WTC11 (cell line): ENCODE results near the gene ANAPC7. TPM values are rescaled to one million over a fixed set of nuclear protein-coding genes. Genes with fewer than 3 reads are reported as not detected.
A peak's percentile ranks its signal among the peaks of the same experiment; 100 is the strongest.

Experiments
- ATAC-seq: fragments of 200-7000 bp; cut with Tn5 transposase; 2 replicates; pipeline ENCODE4 v1.10.0; 2021; ENCODE audit warnings: mild to moderate bottlenecking, moderate library complexity
- Bru-seq: library from RNA; stranded (reverse); fragments of 400-500 nt; gene quantifications from one replicate; lab custom pipeline; 2021; lab: Mats Ljungman, UMichigan
- CTCF ChIA-PET: fragments of 300-600 bp; sonication (Branson Sonifier 250); formaldehyde crosslinking; loops from one replicate; lab custom pipeline; 2021; ENCODE audit warnings: antibody characterized with exemption; lab: Charles Lee
- POLR2A ChIA-PET: fragments of 350-600 bp; sonication (Branson Sonifier 250); formaldehyde crosslinking; loops from one replicate; lab custom pipeline; 2021; ENCODE audit warnings: antibody characterized with exemption; lab: Charles Lee
- DNase-seq: peaks from one replicate; pipeline ENCODE4 v3.0.0; 2021; ENCODE audit warnings: low spot score
- H3K27ac Mint-ChIP-seq: 2 replicates; pipeline ENCODE4 v1.8.0; 2021; ENCODE audit warnings: mixed read lengths
- H3K27me3 Mint-ChIP-seq: 2 replicates; pipeline ENCODE4 v1.8.0; 2021; ENCODE audit warnings: low read depth, mild to moderate bottlenecking, moderate library complexity, mixed read lengths
- H3K36me3 Mint-ChIP-seq: 2 replicates; pipeline ENCODE4 v1.8.0; 2021; ENCODE audit warnings: mixed read lengths
- H3K4me1 Mint-ChIP-seq: 2 replicates; pipeline ENCODE4 v1.8.0; 2022; ENCODE audit warnings: mixed read lengths
- H3K4me3 Mint-ChIP-seq: 2 replicates; pipeline ENCODE4 v1.8.0; 2021; ENCODE audit warnings: mild to moderate bottlenecking, moderate library complexity, mixed read lengths
- H3K9me3 Mint-ChIP-seq: 2 replicates; pipeline ENCODE4 v1.8.0; 2021; ENCODE audit warnings: mixed read lengths
- ATF1 ChIP-seq: sonication (generic); formaldehyde crosslinking; IDR thresholded peaks from 2 replicates; pipeline ENCODE4 v1.8.1; 2023; ENCODE audit warnings: mild to moderate bottlenecking, moderate library complexity, missing genetic modification reagents
- CREM ChIP-seq: sonication (generic); formaldehyde crosslinking; IDR thresholded peaks from 2 replicates; pipeline ENCODE4 v1.8.1; 2022; ENCODE audit warnings: mild to moderate bottlenecking, missing genetic modification reagents, moderate library complexity
- E2F1 ChIP-seq: sonication (generic); formaldehyde crosslinking; IDR thresholded peaks from 2 replicates; pipeline ENCODE4 v1.8.0; 2022; ENCODE audit warnings: mild to moderate bottlenecking, missing genetic modification reagents
- ERG ChIP-seq: fragments of 250-450 bp; sonication (Bioruptor Pico); IDR thresholded peaks from 2 replicates; pipeline ENCODE4 v1.8.0; 2021; ENCODE audit warnings: mild to moderate bottlenecking
- GTF2I ChIP-seq: fragments of 250-450 bp; sonication (Bioruptor Pico); conservative IDR thresholded peaks from 2 replicates; pipeline ENCODE4 v1.4.0; 2021; ENCODE audit warnings: mild to moderate bottlenecking
- MLX ChIP-seq: sonication (generic); formaldehyde crosslinking; IDR thresholded peaks from 2 replicates; pipeline ENCODE4 v1.8.1; 2023; ENCODE audit warnings: mild to moderate bottlenecking, missing genetic modification reagents, moderate library complexity
- NFYB ChIP-seq: sonication (generic); formaldehyde crosslinking; conservative IDR thresholded peaks from 2 replicates; pipeline ENCODE4 v1.8.0; 2022; ENCODE audit warnings: low read depth, missing genetic modification reagents
- OVOL2 ChIP-seq: fragments of 250-450 bp; sonication (Bioruptor Pico); IDR thresholded peaks from 2 replicates; pipeline ENCODE4 v1.9.0; 2021; ENCODE audit warnings: mild to moderate bottlenecking, borderline replicate concordance
- PRDM15 ChIP-seq: sonication (generic); formaldehyde crosslinking; IDR thresholded peaks from 2 replicates; pipeline ENCODE4 v1.8.0; 2022; ENCODE audit warnings: missing genetic modification reagents
- PRRX2 ChIP-seq: fragments of 250-450 bp; sonication (Bioruptor Pico); IDR thresholded peaks from 2 replicates; pipeline ENCODE4 v1.8.0; 2021; ENCODE audit warnings: mild to moderate bottlenecking
- SMAD3 ChIP-seq: sonication (generic); formaldehyde crosslinking; IDR thresholded peaks from 2 replicates; pipeline ENCODE4 v1.8.0; 2022; ENCODE audit warnings: missing genetic modification reagents, mild to moderate bottlenecking, borderline replicate concordance
- SMAD4 ChIP-seq: sonication (generic); formaldehyde crosslinking; IDR thresholded peaks from 2 replicates; pipeline ENCODE4 v1.8.0; 2022; ENCODE audit warnings: mild to moderate bottlenecking, missing genetic modification reagents
- TEAD1 ChIP-seq: sonication (generic); formaldehyde crosslinking; IDR thresholded peaks from 2 replicates; pipeline ENCODE4 v1.8.0; 2022; ENCODE audit warnings: mild to moderate bottlenecking, missing genetic modification reagents
- ZNF121 ChIP-seq: sonication (generic); formaldehyde crosslinking; IDR thresholded peaks from 2 replicates; pipeline ENCODE4 v1.8.0; 2023; ENCODE audit warnings: missing genetic modification reagents
- ZNF219 ChIP-seq: sonication (generic); formaldehyde crosslinking; IDR thresholded peaks from 2 replicates; pipeline ENCODE4 v1.8.0; 2023; ENCODE audit warnings: missing genetic modification reagents, mild to moderate bottlenecking, borderline replicate concordance
- ZNF232 ChIP-seq: sonication (generic); formaldehyde crosslinking; IDR thresholded peaks from 2 replicates; pipeline ENCODE4 v1.8.0; 2022; ENCODE audit warnings: mild to moderate bottlenecking, missing genetic modification reagents
- ZNF396 ChIP-seq: fragments of 250-450 bp; sonication (Bioruptor Pico); IDR thresholded peaks from 2 replicates; pipeline ENCODE4 v1.8.0; 2021; ENCODE audit warnings: mild to moderate bottlenecking, moderate library complexity, borderline replicate concordance
- ZNF671 ChIP-seq: fragments of 250-450 bp; sonication (Bioruptor Pico); IDR thresholded peaks from 2 replicates; pipeline ENCODE4 v1.8.0; 2021; ENCODE audit warnings: mild to moderate bottlenecking
- long read RNA-seq, 3 experiments: library from RNA in 1 of 3; library from capped mRNA in 1 of 3; library from polyadenylated mRNA in 1 of 3; unstranded in 2 of 3; stranded (forward) in 1 of 3; transcript quantifications; one replicate each; pipeline ENCODE4 v2.0.0, GENCODE V29; 2021
- total RNA-seq: library from RNA; stranded (reverse); gene quantifications from 3 replicates; pipeline ENCODE4 v1.2.3, GENCODE V29; 2021
- TF ChIP-seq, protein P1 (sequence below): fragments of 250-450 bp; sonication (Bioruptor Pico); IDR thresholded peaks from 2 replicates; pipeline ENCODE4 v1.9.0; 2021; ENCODE audit warnings: mild to moderate bottlenecking
- TF ChIP-seq, protein P2 (sequence below): sonication (generic); formaldehyde crosslinking; IDR thresholded peaks from 2 replicates; pipeline ENCODE4 v1.8.0; 2022; ENCODE audit warnings: mild to moderate bottlenecking, missing genetic modification reagents
- TF ChIP-seq, protein P3 (sequence below): sonication (generic); formaldehyde crosslinking; IDR thresholded peaks from 2 replicates; pipeline ENCODE4 v1.8.0; 2023; ENCODE audit warnings: missing genetic modification reagents, mild to moderate bottlenecking, borderline replicate concordance

The ANAPC7 gene
- total RNA-seq (82.8 to 93.4 TPM (median 87.0 TPM) in 3 replicates), Bru-seq, nascent RNA (percentile 94 among the genes with signal in this experiment)
- long read RNA-seq, experiment 1, transcript ANAPC7-203 (11 exons, 3,045 nt) = major isoform, 171 of 254 reads
- long read RNA-seq, experiment 1, transcript ANAPC7-201 (10 exons, 2,200 nt) = minor isoform, 14 of 254 reads
- long read RNA-seq, experiment 1, partial matches to known transcripts = 23 of 254 reads
- long read RNA-seq, experiment 1, other reads (novel, unspliced or antisense) = 43 of 254 reads
- long read RNA-seq, experiment 2, transcript ANAPC7-203 (11 exons, 3,045 nt) = major isoform, 28 of 76 reads
- long read RNA-seq, experiment 2, partial matches to known transcripts = 11 of 76 reads
- long read RNA-seq, experiment 2, other reads (novel, unspliced or antisense) = 28 of 76 reads
- long read RNA-seq, experiment 3, transcript ANAPC7-201 (10 exons, 2,200 nt) = minor isoform, 12 of 132 reads
- long read RNA-seq, experiment 3, transcript ANAPC7-203 (11 exons, 3,045 nt) = major isoform, 77 of 132 reads
- long read RNA-seq, experiment 3, partial matches to known transcripts = 16 of 132 reads
- long read RNA-seq, experiment 3, other reads (novel, unspliced or antisense) = 25 of 132 reads

GRCh38 chr12:110403146-110403975 lies at the start of gene ANAPC7:
Gene ANAPC7 (minus strand): TSS chr12:110403708. CDS start chr12:110403627, 81 bp downstream.
- Mint-ChIP-seq H3K4me1 (peaks cover 6% of the 10 kb centered on the region), H3K27me3 (no peaks in the 10 kb centered on the region), H3K36me3 (peaks cover 22% of the 10 kb centered on the region), H3K4me3 (peak within 1 kb of the TSS; percentile 98), H3K27ac (peak within 1 kb of the TSS; percentile 100), H3K9me3 (no peaks in the 10 kb centered on the region)
- ChIA-PET POLR2A (interaction anchor here (0.9 kb wide), 2 partner anchors 28 to 65 kb away, joined by 3 read pairs; partner anchors contain the start of genes FAM216A and GPN3), CTCF (interaction anchor here (0.6 to 5.7 kb wide), 2 partner anchors 28 to 103 kb away, joined by 4 to 39 read pairs; no protein-coding TSS in a partner anchor)
- ATAC-seq (peak; percentile 94), DNase-seq (peak; percentile 91)
- TF ChIP-seq E2F1 (CRISPR knock-in tag) = no peak
- TF ChIP-seq PRDM15 (CRISPR knock-in tag) = 0 out of 2 replicates have a peak, but pooled peaks have one; percentile 14
- TF ChIP-seq ZNF396 (CRISPR knock-in tag) = no peak
- 0 out of 2 replicates have a peak, but pooled peaks have one; percentile 43 for TF ChIP-seq ATF1
- TF ChIP-seq ERG (CRISPR knock-in tag) = no peak
- no peak for TF ChIP-seq CREM (CRISPR knock-in tag)
- TF ChIP-seq NFYB = no peak
- no peak for TF ChIP-seq SMAD4
- no peak for TF ChIP-seq OVOL2 (CRISPR knock-in tag)
- TF ChIP-seq, protein P1, sequence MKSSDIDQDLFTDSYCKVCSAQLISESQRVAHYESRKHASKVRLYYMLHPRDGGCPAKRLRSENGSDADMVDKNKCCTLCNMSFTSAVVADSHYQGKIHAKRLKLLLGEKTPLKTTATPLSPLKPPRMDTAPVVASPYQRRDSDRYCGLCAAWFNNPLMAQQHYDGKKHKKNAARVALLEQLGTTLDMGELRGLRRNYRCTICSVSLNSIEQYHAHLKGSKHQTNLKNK (CRISPR knock-in tag) = no peak
- no peak for TF ChIP-seq ZNF671 (CRISPR knock-in tag)
- TF ChIP-seq ZNF232 = no peak; the same call in 1 of the 2 replicates
- TF ChIP-seq, protein P2, sequence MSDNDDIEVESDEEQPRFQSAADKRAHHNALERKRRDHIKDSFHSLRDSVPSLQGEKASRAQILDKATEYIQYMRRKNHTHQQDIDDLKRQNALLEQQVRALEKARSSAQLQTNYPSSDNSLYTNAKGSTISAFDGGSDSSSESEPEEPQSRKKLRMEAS = peak; percentile 96
- no peak for TF ChIP-seq MLX
- TF ChIP-seq ZNF121 = no peak
- TF ChIP-seq ZNF219 (CRISPR knock-in tag) = no peak
- 0 out of 2 replicates have a peak, but pooled peaks have one; percentile 15 for TF ChIP-seq TEAD1 (CRISPR knock-in tag)
- no peak for TF ChIP-seq PRRX2
- no peak for TF ChIP-seq GTF2I (CRISPR knock-in tag)
- TF ChIP-seq, protein P3, sequence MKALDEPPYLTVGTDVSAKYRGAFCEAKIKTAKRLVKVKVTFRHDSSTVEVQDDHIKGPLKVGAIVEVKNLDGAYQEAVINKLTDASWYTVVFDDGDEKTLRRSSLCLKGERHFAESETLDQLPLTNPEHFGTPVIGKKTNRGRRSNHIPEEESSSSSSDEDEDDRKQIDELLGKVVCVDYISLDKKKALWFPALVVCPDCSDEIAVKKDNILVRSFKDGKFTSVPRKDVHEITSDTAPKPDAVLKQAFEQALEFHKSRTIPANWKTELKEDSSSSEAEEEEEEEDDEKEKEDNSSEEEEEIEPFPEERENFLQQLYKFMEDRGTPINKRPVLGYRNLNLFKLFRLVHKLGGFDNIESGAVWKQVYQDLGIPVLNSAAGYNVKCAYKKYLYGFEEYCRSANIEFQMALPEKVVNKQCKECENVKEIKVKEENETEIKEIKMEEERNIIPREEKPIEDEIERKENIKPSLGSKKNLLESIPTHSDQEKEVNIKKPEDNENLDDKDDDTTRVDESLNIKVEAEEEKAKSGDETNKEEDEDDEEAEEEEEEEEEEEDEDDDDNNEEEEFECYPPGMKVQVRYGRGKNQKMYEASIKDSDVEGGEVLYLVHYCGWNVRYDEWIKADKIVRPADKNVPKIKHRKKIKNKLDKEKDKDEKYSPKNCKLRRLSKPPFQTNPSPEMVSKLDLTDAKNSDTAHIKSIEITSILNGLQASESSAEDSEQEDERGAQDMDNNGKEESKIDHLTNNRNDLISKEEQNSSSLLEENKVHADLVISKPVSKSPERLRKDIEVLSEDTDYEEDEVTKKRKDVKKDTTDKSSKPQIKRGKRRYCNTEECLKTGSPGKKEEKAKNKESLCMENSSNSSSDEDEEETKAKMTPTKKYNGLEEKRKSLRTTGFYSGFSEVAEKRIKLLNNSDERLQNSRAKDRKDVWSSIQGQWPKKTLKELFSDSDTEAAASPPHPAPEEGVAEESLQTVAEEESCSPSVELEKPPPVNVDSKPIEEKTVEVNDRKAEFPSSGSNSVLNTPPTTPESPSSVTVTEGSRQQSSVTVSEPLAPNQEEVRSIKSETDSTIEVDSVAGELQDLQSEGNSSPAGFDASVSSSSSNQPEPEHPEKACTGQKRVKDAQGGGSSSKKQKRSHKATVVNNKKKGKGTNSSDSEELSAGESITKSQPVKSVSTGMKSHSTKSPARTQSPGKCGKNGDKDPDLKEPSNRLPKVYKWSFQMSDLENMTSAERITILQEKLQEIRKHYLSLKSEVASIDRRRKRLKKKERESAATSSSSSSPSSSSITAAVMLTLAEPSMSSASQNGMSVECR (CRISPR knock-in tag) = peak; percentile 85; the same call in 1 of the 2 replicates
- no peak for TF ChIP-seq SMAD3
